NCI-H2029 treated with DMSO at 0.1 percent for 48 hours (cell line): ENCODE measurements around the gene C5orf22.
"Not testable (repeated sequence)": the region's sequence is repeated elsewhere in the genome, so short reads cannot be mapped to it uniquely, and the experiment has no call there.

ENCODE experiments used
- DNase-seq: peaks from one replicate; lab custom pipeline; 2025; lab: John Stamatoyannopoulos, UW

C5orf22 gene

GRCh38 chr5:31553863-31554262, 21.8 kb downstream of the C5orf22 start:
- DNase-seq = no peak

GRCh38 chr5:31554552-31554951, 22.5 kb downstream of the C5orf22 start:
- no peak for DNase-seq

GRCh38 chr5:31556461-31556860, 24.4 kb downstream of the C5orf22 start:
- no peak for DNase-seq

- DNase-seq = no peak
Measured at GRCh38 chr5:31559942-31560341, 27.8 kb downstream of the C5orf22 start.

- DNase-seq = no peak
Measured at GRCh38 chr5:31561946-31562345, 29.8 kb downstream of the C5orf22 start.

GRCh38 chr5:31563216-31563615, 31.1 kb downstream of the C5orf22 start:
- DNase-seq = no peak

- DNase-seq = not testable (repeated sequence)
Measured at GRCh38 chr5:31566362-31566761, 34.3 kb downstream of the C5orf22 start.

- DNase-seq = no peak
Measured at GRCh38 chr5:31568302-31568835, 36.3 kb downstream of the C5orf22 start.

GRCh38 chr5:31569068-31569467, 37.0 kb downstream of the C5orf22 start:
- no peak for DNase-seq

GRCh38 chr5:31573494-31574142, 41.5 kb downstream of the C5orf22 start:
- no peak for DNase-seq

- no peak for DNase-seq
Measured at GRCh38 chr5:31574772-31575171, 42.7 kb downstream of the C5orf22 start.

GRCh38 chr5:31577438-31577837, 45.3 kb downstream of the C5orf22 start:
- DNase-seq = no peak

- DNase-seq = no peak
Measured at GRCh38 chr5:31579558-31579957, 47.5 kb downstream of the C5orf22 start.

GRCh38 chr5:31581498-31582099, 49.5 kb downstream of the C5orf22 start:
- no peak for DNase-seq

- no peak for DNase-seq
Measured at GRCh38 chr5:31583129-31583528, 51.0 kb downstream of the C5orf22 start.

GRCh38 chr5:31585166-31585894, 53.2 kb downstream of the C5orf22 start:
- no peak for DNase-seq

- no peak for DNase-seq
Measured at GRCh38 chr5:31585895-31586270, 53.8 kb downstream of the C5orf22 start.

- DNase-seq = no peak
Measured at GRCh38 chr5:31587546-31587945, 55.4 kb downstream of the C5orf22 start.

GRCh38 chr5:31593665-31594064, 61.6 kb downstream of the C5orf22 start:
- no peak for DNase-seq

- no peak for DNase-seq
Measured at GRCh38 chr5:31596354-31596753, 64.3 kb downstream of the C5orf22 start.

- DNase-seq = no peak
Measured at GRCh38 chr5:31598640-31599611, 66.8 kb downstream of the C5orf22 start.

- DNase-seq = not testable (repeated sequence)
Measured at GRCh38 chr5:31602305-31602704, 70.2 kb downstream of the C5orf22 start.
